ENCODE data around the gene BBS7.

Gene BBS7, protein sequence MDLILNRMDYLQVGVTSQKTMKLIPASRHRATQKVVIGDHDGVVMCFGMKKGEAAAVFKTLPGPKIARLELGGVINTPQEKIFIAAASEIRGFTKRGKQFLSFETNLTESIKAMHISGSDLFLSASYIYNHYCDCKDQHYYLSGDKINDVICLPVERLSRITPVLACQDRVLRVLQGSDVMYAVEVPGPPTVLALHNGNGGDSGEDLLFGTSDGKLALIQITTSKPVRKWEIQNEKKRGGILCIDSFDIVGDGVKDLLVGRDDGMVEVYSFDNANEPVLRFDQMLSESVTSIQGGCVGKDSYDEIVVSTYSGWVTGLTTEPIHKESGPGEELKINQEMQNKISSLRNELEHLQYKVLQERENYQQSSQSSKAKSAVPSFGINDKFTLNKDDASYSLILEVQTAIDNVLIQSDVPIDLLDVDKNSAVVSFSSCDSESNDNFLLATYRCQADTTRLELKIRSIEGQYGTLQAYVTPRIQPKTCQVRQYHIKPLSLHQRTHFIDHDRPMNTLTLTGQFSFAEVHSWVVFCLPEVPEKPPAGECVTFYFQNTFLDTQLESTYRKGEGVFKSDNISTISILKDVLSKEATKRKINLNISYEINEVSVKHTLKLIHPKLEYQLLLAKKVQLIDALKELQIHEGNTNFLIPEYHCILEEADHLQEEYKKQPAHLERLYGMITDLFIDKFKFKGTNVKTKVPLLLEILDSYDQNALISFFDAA

DNA sequence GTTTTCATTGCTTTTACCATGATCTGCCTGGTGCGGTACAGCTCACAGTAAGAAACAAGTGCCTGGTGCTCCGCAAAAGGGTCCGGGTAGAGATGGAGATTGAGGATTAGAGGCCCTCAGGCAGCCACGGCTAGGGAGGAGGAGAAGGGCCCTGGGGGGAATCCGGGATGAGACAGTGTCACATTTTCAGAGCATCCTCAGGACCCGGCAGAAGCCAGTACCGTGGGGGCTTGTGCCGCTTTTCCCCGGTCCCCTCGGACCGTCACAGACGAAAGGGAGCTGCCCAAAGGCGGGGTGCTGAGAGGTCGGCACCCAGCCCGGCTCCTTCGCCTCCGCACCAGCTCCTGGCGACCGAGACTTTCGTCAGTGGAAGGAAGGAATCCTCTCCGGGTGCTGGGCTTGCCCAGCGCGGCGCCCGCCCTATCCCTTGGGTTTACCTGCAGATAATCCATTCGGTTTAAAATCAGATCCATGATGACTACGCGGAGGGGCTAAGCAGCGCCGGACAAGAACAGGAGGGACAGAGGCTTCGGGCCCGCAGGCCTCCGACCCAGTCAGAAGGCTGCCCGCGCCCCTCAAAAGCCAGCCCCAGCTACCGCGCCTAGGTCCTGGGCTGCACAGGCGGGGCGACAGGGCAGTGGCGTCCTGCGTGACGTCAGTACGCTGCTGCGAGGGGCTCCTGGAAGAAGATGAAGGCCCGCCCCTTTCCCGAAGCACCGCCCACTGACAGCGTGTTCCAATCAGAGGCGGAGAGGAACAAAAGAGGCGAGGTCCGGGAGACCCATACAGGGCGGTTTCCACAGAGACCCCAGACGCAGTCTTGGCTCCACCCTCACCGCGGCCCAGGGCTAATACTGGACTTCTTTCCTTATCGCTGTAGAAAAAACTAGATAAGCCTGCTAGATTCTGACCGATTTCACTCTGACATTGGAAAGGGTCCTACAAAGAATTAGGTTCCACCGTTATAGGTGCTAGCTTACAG lies at the start of gene BBS7:
Gene BBS7, minus strand, starts transcription at position 634 of the 982 bp plus-strand sequence. Its CDS starts 161 bp downstream, at position 473.
- DNase-seq: peak; percentile 98

DNA sequence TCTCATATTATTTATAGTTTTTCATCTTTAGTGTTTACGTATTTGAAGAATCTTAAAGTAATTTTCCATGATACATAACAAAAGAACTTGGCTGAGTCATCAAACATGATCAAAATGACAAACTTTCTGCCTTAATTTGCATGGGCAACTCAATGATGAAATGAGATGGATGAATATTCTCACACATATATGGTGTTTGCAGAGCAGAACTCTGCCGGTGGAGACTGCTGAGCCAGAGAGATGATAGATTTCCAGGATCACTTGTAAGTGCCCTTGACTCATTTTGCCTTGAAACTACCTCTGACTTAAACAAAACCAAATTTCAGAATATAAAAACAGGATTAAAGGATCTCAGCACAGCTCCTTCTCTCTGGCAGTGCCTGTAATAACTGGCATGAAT lies 43.4 kb upstream of the BBS7 start:
- DNase-seq: no peak

DNA sequence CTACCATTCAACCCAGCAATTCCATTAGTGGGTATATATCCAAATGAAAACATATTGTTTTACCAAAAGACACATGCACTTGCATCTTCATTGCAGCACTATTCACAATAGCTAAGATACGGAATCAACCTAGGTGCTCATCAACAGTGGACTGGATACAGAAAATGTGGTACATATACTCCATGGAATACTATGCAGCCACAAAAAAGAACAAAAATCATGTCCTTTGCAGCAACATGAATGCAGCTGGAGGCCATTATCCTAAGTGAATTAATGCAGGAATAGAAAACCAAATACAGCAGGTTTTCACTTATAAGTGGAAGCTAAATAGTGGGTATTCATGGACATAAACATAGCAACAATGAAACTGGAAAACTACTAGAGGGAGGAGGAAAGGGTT lies 38.1 kb upstream of the BBS7 start:
- DNase-seq: no peak

DNA sequence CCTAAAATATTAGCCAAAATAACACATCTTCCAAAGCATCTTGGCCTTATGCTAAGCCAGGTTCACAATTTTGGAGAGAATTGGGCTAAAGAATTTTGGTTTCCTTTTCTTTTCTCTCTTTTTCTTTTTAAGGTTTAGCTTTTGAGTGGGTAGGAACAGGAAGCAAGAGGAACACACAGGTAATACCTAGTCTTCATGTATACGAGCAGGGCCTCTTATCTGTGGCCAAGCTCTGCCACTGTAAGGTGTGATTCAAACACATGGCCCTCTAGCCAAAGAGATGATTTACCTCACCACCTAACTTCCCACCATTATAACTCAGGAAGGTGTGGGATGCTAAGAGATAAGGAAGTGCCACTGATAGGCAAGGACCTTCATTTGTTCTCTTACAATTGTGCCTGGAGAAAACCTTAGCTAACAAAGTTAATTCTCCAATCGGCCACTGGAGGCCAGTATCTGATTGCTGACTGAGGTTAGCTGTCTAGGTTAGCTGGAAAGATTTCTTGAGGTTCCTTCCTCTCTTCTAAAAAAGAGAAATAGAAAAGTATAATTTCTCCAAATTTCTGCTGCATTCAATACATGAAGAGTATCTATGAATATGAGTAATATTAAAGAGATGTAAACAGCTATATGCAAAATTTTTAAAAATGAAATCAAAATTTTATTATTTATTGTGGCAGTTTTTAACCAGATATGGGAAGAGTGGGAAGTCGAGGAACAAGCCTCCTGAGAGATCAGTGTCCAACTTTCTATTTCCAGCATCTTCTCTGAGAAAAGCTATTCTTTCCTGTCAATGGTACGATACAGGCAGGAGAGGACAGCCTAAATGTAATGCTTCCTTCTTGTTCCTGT lies 30.1 kb upstream of the BBS7 start:
- peak; percentile 32 for DNase-seq

DNA sequence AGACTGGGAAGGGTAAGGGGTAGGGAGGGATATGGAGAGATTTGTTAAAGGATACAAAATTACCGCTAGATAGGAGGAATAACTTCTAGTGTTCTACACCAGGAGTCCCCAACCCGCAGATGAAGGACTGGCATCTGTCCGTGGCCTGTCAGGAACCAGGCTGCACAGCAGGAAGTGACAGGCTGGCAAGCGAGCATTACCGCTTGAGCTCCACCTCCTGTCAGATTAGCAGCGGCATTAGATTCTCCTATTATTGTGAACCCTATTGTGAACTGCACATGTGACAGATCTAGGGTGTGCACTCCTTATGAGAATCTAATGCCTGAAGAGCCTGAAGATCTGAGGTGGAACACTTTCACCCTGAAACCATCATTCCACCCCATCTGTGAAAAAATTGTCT lies 27.9 kb upstream of the BBS7 start:
- no peak for DNase-seq

DNA sequence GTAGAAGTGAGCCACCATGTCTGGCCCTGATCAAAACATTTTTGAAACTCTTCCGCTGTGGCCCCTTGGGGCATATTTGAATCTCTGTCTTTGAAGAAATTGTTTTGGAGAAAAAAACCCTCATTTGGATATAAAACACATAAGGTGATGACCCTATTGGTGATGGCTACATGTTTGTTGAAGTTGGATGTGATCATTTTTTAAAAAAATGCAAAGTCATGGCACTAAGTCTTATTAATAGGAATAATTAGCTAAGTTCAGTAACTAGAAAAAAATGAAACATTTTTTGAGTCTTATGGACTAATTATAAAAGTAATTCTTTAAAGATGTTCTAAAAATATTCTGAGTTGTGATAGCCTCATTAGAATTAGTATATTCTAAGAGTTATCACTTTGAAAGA lies 17.9 kb upstream of the BBS7 start:
- DNase-seq: no peak

DNA sequence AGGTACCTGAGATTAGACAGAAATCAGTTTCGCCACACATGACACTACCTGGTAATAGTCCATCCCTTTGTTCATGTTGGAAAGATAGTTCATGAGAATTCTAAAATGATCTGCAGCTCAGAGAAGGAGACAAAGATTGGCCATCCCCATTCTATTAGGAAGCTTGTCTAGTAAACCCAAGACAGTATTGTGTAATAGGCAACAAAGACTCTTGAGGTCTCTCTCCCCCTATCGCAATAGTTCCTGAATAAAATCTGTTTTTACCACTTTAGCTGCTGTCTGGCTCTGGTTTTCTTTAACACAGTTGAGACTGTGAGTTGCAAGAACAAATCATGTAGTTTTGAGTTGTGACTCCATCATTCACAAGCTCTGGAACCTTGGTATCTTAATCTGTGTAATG lies 14.8 kb upstream of the BBS7 start:
- DNase-seq: no peak

DNA sequence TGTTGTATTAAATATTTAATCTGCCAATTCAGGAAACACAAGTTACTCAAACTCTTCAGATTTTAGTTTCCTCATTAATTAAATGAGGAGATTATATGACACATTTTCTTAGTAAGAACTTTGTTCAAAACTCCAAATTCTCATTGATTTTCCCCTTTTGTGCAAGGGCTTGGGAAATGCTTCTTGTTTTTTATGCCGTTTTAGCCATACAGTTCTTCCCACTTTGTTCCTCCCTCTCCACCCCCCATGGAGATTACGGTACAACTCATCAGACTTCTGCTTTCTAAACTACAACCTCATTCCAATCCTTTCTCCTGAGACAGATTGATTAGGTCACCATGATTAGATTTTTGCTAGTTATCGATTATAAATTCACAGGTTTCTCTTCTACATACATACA lies 10.9 kb upstream of the BBS7 start:
- no peak for DNase-seq

DNA sequence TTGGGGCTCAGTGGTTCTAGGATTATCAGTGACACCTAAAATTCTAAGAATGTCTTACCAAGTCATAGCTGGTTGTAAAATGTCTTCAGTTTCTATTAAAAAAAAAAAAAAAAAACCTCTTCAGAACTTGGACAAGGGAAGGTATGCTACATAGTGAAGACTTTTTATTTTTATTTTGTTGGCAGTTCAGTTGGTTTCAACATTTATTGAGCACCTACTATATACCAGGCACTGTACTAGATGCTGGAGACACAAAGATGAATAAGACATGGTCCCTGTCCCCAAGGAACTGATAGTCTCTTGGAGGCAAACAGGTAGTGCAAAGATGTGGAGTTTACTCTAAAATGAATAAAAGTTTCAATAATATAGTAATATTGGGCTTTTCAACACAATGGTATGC lies 8.9 kb upstream of the BBS7 start:
- no peak for DNase-seq

DNA sequence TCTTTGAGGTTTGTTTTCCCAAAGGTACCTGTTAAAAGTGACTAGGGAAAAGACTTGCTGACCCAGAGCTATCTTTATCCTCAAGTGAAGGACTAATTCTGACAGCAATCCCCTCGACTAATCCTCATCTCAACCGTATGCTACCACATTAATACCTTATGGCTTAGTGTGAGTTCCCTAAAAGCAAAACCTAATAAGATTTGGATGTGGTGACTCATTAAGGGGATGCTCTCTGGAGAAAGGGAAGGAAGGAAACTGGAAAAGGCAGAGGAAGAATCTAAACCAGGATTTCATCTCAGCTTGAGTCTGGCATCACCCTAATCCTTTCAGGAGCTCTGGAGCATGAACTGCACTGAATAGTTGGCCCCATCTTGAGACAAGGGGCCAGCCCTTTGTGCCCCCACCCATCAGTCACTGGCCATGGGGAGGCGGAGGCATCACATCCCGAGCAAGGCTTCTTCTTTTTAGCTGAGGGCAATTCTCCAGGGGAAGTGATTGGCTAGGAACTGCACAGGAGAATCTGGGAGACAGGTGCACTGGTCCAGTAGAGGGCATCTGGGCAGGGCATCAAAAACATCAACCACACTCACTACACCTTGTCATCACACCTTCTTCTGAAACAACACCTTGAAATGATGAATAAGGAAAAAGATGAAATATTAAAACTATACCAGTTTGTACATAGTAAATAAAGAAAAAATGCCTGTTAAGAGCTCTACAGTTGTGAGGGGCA lies 6.9 kb upstream of the BBS7 start:
- DNase-seq: no peak

DNA sequence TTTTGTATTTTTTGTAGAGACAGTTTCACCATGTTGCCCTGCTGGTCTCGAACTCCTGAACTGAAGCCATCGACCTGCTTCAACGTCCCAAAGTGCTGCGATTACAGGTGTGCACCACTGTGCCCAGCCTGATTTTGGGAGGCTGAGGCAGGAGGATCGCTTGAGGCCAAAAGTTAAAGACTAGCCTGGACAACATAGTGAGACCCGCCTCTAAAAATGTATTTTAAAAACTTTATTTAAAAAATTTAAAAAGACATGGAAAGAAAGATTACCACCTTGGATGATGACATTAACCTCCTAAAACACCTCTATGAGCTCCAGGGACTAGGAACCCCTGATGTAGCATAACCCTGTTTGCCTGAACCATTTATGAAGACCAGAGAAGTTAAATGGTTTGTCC lies 5.8 kb upstream of the BBS7 start:
- DNase-seq: no peak

DNA sequence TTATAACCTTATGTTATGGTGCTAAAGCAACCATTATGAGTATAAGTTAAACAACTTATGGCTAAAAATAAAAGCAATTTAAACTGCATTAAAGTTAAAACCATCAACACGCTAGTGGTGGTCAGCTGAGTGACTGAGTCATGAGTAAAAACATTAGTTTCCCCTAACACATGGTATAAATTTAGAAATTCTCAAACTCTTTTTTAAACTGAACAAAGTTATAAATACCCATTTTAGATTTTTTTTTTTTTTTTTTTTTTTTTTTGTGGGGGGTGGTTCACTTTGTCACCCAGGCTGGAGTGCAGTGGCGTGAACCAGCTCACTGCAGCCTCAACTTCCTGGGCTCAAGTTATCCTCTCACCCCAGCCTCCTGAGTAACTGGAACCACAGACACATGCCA lies 5.4 kb upstream of the BBS7 start:
- no peak for DNase-seq

DNA sequence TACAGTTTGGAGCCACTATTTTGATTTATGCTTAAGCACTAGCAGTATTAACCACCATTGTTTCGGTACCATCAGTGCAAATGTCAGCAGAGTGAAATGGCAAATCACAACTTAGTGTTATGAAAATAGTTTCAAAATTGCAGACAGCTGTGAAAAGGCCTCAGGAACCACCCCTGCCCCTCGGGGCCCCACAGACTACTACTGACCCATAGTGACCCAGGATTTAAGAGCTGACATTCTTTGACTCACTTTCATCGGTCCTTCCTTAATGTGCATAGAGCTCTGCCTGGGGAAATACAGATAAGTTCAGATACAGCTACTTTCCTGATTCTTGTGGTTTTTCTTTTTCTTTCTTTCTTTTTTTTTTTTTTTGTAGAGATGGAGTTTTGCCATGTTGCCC lies 3.3 kb upstream of the BBS7 start:
- DNase-seq: no peak

DNA sequence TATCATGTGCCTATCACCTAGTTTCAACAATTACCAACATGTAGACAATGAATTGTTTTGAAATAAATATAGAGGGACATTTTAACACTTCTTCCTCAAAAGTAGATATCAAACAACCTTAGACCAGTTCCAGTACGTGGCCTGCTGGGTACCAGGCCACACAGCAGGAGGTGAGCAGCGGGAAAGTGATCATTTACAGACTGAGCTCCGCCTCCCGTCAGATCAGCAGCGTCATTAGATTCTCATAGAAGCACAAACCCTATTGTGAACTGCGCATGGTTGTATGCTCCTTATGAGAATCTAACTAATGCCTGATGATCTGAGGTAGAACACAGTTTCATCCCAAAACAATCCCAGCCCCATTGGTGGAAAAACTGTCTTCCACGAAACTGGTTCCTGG lies 6.5 kb downstream of the BBS7 start:
- DNase-seq: no peak

DNA sequence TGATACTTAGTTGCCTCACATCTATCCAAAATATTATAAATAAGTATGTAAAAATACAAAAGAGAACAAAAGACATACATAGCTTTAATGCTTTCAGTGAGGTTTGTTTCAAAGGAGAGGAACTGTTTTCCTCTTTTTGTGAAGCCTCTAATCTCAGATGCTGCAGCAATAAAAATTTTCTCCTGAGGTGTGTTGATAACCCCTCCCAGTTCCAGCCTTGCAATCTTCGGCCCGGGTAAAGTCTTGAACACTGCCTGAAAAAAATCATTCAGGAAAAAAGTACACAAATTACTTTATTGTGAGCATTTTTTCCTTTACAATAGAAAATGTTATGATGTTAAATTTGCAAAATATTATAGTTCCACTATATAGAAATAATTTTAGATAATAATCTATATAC lies 8.8 kb downstream of the BBS7 start:
- DNase-seq: no peak

DNA sequence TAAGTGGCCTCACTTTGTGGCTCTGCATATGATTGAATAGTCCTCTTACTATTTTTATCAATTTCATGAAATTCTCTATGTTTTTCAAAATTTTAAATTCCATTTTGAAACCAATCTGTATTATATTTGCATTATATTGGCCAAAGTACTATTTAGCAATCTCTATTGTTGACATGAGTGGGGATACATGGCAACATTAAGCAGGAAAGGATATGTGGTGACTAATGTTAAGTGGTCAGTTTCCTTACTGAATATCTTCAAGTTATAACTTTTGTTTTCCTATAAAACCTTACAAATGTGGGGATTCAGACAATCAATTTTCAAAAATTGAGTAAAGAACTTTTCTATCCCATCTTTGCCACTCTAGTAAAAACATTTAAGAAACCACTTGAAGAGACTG lies 10.2 kb downstream of the BBS7 start:
- no peak for DNase-seq

DNA sequence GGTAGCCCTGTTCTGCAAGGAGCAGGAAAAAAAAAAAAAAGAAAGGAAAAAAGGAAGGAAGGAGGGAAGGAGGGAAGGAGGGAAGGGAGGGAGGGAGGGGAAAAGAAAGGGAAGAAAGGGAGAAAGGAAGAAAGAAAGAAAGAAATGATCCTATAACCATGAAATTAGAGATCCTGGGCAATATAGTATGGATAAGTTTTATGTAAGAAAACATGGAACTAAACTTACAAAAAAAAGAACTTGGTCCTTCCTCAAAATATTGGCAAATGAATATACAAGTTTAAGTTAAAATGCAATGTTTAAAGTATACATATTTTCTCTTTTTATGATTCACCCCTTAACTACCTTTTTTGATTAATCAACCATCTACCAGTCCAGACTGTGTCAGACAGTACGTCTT lies 18.9 kb downstream of the BBS7 start:
- no peak for DNase-seq

DNA sequence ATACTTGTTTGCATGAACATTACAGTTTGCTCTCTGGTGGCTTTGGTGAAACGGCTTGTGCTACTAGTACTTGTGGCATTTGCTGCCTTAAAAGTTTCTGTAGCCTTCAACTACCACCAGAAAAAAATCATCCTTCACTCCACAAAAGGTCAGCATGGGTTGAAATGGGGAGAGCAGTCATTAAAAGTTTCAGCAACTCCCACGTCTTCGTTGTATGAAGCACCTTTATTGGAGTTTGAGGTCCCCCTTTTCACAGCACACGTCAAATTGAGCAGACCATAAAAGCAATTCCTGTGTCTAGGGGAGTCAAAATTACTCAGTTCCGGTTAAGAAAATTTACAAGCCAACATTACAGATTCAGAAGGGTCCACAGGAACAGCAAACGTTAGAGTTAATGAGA lies 23.6 kb downstream of the BBS7 start:
- DNase-seq: no peak

DNA sequence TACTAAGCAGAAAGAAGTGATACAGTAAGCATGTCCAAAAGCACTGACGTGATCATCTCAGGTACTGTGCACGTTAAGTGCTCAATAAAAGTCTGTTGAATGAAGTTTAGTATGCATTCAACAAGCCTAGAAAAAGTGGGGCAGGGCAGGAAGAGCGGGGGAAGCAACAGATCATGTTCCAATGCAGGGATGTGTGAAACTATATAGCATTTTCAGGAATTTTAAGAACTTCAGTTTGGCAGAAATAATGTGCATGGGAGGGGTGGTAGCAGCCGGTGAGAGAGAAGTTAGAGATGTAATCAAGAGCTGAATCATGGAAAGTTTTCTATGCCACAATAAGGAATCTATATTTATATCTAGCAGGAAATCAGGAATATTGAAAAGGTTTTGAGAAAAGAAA lies 27.4 kb downstream of the BBS7 start:
- DNase-seq: no peak

DNA sequence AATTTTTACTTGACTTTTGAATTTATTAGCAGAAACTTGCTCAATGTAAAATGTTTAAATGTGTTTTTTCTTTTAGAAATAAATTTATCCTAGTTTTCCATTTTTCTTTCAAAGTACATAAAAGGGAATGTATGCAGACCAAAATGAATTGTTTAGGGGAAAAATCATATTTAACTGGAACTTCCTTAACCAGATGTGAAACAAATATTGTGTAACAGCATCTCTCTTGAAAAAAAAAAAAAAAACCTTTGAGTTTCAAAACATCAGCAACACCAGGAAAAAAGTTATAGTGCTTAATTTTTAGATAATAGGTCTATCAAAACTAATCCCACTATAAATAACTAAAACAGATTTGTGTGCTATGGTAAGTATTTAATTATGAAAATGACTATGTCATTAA lies 32.1 kb downstream of the BBS7 start:
- DNase-seq: no peak

DNA sequence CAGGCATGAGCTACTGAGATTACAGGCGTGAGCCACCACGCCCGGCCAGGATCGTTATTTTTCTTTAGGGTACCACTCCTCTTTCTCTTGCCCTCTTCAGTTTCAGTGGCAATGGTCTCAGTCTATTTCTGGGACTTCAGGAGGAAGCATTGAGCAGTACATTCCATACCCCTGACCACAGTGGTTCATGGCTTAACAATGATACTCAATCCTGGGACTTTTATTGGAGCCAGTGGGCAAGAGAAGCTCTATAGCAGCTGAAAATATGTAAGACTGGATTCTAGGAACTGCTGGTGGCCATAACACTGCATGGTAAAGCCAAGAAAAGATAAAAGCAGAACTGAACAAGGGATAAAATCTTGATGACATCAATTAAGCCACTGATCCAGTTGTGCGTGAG lies 40.8 kb downstream of the BBS7 start:
- no peak for DNase-seq

DNA sequence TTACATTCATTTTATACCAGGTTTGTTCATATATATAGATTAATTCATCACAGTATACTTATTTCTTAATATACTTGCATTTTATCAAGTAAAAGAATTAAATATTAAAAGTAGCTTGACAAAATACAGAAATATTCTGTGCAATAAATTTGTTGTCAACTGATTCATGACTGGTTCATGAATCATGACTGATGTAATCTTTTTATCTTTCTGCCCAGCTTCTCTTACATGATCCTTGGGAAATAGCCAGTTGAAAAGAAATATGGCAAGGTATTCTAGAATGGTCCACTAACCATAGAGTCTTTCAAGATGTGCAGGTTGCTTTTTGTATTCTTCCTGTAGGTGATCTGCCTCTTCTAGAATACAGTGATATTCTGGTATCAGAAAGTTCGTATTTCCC lies 42.4 kb downstream of the BBS7 start:
- no peak for DNase-seq

All from stimulated activated CD4-positive, alpha-beta T cell treated with anti-CD3 and anti-CD28 coated beads, Interleukin-12 subunit alpha, Interleukin-12 subunit beta, amount 100 ng/mL, for 4 hours (primary cell).